Endothelial cell of umbilical vein (primary cell): ENCODE results near the gene ABCB4.

Experiments
- CTCF ChIP-seq, 2 donors: IDR thresholded peaks; 1 replicate in 1 of 2; 2 replicates in 1 of 2; pipeline ENCODE4 v1.5.1; 2011; ENCODE audit warnings: low read length in 2 of 2, mild to moderate bottlenecking in 2 of 2, moderate library complexity in 2 of 2, control low read depth in 1 of 2, inconsistent platforms in 1 of 2, low read depth in 1 of 2; ENCODE audit not compliant: insufficient read depth in 1 of 2; ENCODE audit errors: extremely low read depth in 1 of 2
- EZH2 ChIP-seq: IDR thresholded peaks from 2 replicates; pipeline ENCODE4 v1.6.1; 2012; ENCODE audit warnings: borderline replicate concordance, low read depth, mild to moderate bottlenecking, moderate library complexity, low read length, inconsistent platforms; ENCODE audit not compliant: severe bottlenecking
- GATA2 ChIP-seq: IDR thresholded peaks from 2 replicates; pipeline ENCODE4 v1.7.0; 2011; ENCODE audit warnings: low read depth, mild to moderate bottlenecking, moderate library complexity, mixed read lengths, low read length; ENCODE audit not compliant: insufficient read length, insufficient read depth
- JUN ChIP-seq: IDR thresholded peaks from 2 replicates; pipeline ENCODE4 v1.6.1; 2011; ENCODE audit warnings: borderline replicate concordance, low read depth; ENCODE audit not compliant: insufficient read length, insufficient read depth
- MAX ChIP-seq: IDR thresholded peaks from 2 replicates; pipeline ENCODE4 v1.6.1; 2011; ENCODE audit not compliant: insufficient read depth, insufficient read length
- MYC ChIP-seq: IDR thresholded peaks from one replicate; pipeline ENCODE4 v1.6.1; 2011; ENCODE audit warnings: mild to moderate bottlenecking, low read depth, low read length
- POLR2A ChIP-seq: IDR thresholded peaks from 2 replicates; pipeline ENCODE4 v1.6.1; 2012; ENCODE audit warnings: low read depth, mild to moderate bottlenecking, control low read depth, low read length
- POLR2AphosphoS5 ChIP-seq: IDR thresholded peaks from 2 replicates; pipeline ENCODE4 v1.6.1; 2012; ENCODE audit warnings: low read depth, mild to moderate bottlenecking, control low read depth, low read length, moderate library complexity; ENCODE audit not compliant: insufficient read depth

GRCh38 chr7:87452279-87452678 lies 23.2 kb downstream of the ABCB4 start:
- TF ChIP-seq CTCF (IDR thresholded peaks at IDR 0.05; ENCODE audit: extremely low read depth in 1 of 2, insufficient read depth in 1 of 2, low read depth in 1 of 2, low read length in 2 of 2), result no peak
- TF ChIP-seq EZH2, result no peak
- TF ChIP-seq MAX, result no peak
- no peak for TF ChIP-seq POLR2AphosphoS5
- TF ChIP-seq POLR2A, result no peak
- no peak for TF ChIP-seq JUN
- TF ChIP-seq MYC, result no peak
- TF ChIP-seq GATA2, result no peak
